Measurements from ENCODE around the gene GNGT2.

- TF ChIP-seq CTCF (IDR thresholded peaks at IDR 0.05) (no peak), EP300 (IDR thresholded peaks at IDR 0.05; ENCODE audit: low read depth) (no peak)
Measured at GRCh38 chr17:49254066-49254465, 43.7 kb upstream of the GNGT2 start.

Measured in transverse colon (tissue), 3 donors.